Uterus (tissue), 4 donors: ENCODE data around the gene REPS1. TPM values are rescaled to one million over a fixed set of nuclear protein-coding genes. Genes with fewer than 3 reads are reported as not detected.

Experiments used
- DNase-seq, 2 donors: peaks; one replicate each; pipeline ENCODE4 v3.0.0-alpha.2; 2019 to 2020
- H3K27ac ChIP-seq, 2 donors: fragments of 200-600 bp; sonication (generic); 1 replicate in 1 of 2; 2 replicates in 1 of 2; pipeline ENCODE4 v1.5.1; 2016 to 2018
- H3K27me3 ChIP-seq, 2 donors: fragments of 200-600 bp; sonication (generic); one replicate each; pipeline ENCODE4 v1.5.1; 2018 to 2019; ENCODE audit warnings: control low read depth in 1 of 2
- H3K36me3 ChIP-seq, 2 donors: fragments of 200-600 bp; sonication (generic); one replicate each; pipeline ENCODE4 v1.5.1; 2019; ENCODE audit warnings: control low read depth in 1 of 2
- H3K4me1 ChIP-seq, 2 donors: fragments of 200-600 bp; sonication (generic); one replicate each; pipeline ENCODE4 v1.5.1; 2018 to 2019; ENCODE audit warnings: control low read depth in 1 of 2
- H3K4me3 ChIP-seq, 2 donors: fragments of 200-600 bp; sonication (generic); 1 replicate in 1 of 2; 2 replicates in 1 of 2; pipeline ENCODE4 v1.5.1; 2018 to 2019; ENCODE audit warnings: mild to moderate bottlenecking in 1 of 2
- H3K9me3 ChIP-seq, 2 donors: fragments of 200-600 bp; sonication (generic); one replicate each; pipeline ENCODE4 v1.5.1; 2019; ENCODE audit warnings: control low read depth in 1 of 2
- POLR2A ChIP-seq, 2 donors: fragments of 450-650 bp; IDR thresholded peaks; one replicate each; pipeline ENCODE4 v1.6.1; 2016; ENCODE audit warnings: antibody characterized with exemption in 2 of 2, mild to moderate bottlenecking in 1 of 2, moderate library complexity in 1 of 2
- intact Hi-C: fragments of 100-400 bp; cut with DNase I; formaldehyde crosslinking; loops from one replicate; pipeline ENCODE4 v1.15.1; 2023; ENCODE audit warnings: low total_unique reads
- total RNA-seq, 4 donors: library from RNA; depleted of rRNA in 3 of 4; stranded (reverse); fragments of >200 nt in 3 of 4; gene quantifications; one replicate each; pipeline versions ENCODE4 v1.1.0 to v1.2.4, GENCODE V29; 2014 to 2023
- TF ChIP-seq, protein P1 (sequence below), 4 experiments: fragments of 200-600 bp in 2 of 4; fragments of 450-650 bp in 2 of 4; sonication (generic) in 2 of 4; IDR thresholded peaks; one replicate each; pipeline ENCODE4 v1.5.1; 2016 to 2019; ENCODE audit warnings: antibody characterized with exemption in 4 of 4, mild to moderate bottlenecking in 2 of 4, moderate library complexity in 1 of 4
- donor health status: DM: yes; HTN: yes; CAD: no.

The REPS1 gene
- total RNA-seq, 4 donors from 2014 or later, result 36.5 to 266 (median 70.7) TPM

DNA sequence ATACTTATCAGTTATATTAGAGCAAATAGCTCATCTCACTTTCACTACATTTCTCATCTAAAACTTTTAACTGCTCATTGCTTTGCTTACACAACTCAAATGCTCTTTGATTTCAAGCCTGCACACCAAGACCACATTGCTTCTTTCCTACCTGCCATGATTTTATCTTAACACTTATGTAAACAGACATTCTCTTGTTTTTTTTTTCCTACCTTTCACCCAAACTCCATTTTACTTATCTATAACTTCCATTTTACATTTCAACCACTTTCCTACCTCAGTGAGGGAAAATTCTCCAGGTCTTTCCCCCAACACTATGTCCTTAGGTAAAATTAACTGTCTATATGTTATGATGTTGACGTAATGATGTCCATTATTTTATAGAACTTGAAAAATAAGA lies 24.0 kb downstream of the REPS1 start:
- intact Hi-C loops, result no loop called here
- Histone ChIP-seq H3K9me3 (no peaks in the 10 kb centered on the region), H3K4me3 (no peak overlapping the region), H3K36me3 (no peaks in the 10 kb centered on the region), H3K27ac (no peak overlapping the region), H3K4me1 (no peaks in the 10 kb centered on the region), H3K27me3 (no peaks in the 10 kb centered on the region)
- no peak for TF ChIP-seq POLR2A (IDR thresholded peaks at IDR 0.05)
- TF ChIP-seq, protein P1, sequence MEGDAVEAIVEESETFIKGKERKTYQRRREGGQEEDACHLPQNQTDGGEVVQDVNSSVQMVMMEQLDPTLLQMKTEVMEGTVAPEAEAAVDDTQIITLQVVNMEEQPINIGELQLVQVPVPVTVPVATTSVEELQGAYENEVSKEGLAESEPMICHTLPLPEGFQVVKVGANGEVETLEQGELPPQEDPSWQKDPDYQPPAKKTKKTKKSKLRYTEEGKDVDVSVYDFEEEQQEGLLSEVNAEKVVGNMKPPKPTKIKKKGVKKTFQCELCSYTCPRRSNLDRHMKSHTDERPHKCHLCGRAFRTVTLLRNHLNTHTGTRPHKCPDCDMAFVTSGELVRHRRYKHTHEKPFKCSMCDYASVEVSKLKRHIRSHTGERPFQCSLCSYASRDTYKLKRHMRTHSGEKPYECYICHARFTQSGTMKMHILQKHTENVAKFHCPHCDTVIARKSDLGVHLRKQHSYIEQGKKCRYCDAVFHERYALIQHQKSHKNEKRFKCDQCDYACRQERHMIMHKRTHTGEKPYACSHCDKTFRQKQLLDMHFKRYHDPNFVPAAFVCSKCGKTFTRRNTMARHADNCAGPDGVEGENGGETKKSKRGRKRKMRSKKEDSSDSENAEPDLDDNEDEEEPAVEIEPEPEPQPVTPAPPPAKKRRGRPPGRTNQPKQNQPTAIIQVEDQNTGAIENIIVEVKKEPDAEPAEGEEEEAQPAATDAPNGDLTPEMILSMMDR (IDR thresholded peaks at IDR 0.05), result no peak
- no peak for DNase-seq

DNA sequence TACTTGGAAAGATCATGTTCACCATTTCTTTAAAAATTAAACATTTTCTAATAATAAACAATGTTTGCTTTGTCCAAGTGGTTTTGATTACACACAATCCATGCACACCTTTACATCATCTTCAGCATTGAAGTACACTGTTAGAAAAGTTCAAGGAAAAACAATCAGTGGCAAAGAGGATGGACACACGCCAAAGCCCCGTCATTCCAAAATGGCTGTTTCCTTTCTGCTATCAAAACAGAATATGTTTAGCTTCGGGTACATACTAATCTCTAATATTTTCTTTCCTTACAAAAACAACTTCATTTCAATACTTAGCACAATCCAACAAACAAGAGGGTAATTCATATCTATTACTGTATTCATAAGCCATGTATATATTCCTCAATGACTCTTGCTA lies 24.5 kb downstream of the REPS1 start:
- Histone ChIP-seq H3K27ac (no peak overlapping the region), H3K9me3 (no peaks in the 10 kb centered on the region), H3K27me3 (no peaks in the 10 kb centered on the region), H3K4me3 (no peak overlapping the region), H3K4me1 (no peaks in the 10 kb centered on the region), H3K36me3 (no peaks in the 10 kb centered on the region)
- TF ChIP-seq, protein P1 (IDR thresholded peaks at IDR 0.05), result no peak
- TF ChIP-seq POLR2A (IDR thresholded peaks at IDR 0.05), result no peak
- intact Hi-C loops, result no loop called here
- no peak for DNase-seq

DNA sequence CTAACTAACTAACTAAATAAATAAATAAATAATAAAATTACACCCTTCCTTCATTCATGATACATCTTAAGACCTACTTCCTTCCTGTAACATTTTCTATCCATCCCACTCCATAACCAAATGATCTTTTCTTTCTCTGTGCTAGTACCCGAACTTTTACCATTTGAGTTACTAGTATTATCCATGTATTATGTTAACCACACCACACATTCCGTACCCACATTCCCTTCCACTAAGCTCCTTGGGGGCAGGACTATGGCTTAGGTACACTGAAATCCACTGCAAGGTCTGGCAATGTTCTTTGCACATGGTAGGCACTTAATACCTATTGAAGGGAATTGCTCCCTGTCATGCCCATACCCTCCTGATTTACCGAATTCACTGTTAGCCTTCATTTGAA lies 24.9 kb downstream of the REPS1 start:
- no peaks in the 10 kb centered on the region for H3K4me1 ChIP-seq
- intact Hi-C loops, result no loop called here

DNA sequence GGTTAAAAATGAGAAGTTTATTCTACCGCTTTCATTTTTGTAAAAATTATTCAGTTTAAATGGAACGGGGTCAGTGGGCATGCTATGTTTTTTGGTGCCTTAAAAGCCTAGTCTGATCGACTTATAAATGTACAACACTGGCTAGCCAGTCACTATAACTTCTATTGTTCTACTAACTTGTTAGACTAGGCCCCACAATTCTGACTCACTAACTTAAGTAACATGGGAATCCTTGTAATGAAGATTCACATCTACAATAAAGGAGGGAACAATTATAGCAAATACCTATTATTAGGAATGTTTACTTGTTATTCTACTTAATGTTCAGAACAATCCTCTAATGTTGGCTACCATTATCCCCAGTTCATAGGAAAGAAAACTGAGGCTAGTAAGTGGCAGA lies 28.5 kb downstream of the REPS1 start:
- intact Hi-C loops, result no loop called here
- TF ChIP-seq POLR2A (IDR thresholded peaks at IDR 0.05), result no peak
- TF ChIP-seq, protein P1 (IDR thresholded peaks at IDR 0.05), result no peak
- Histone ChIP-seq H3K4me3 (no peak overlapping the region), H3K27me3 (no peaks in the 10 kb centered on the region), H3K27ac (no peak overlapping the region), H3K4me1 (no peaks in the 10 kb centered on the region), H3K9me3 (no peaks in the 10 kb centered on the region), H3K36me3 (no peaks in the 10 kb centered on the region)
- no peak for DNase-seq

More for the DNA sequence above, 24.9 kb downstream of the REPS1 start:
- Histone ChIP-seq H3K36me3 (no peaks in the 10 kb centered on the region), H3K27me3 (no peaks in the 10 kb centered on the region), H3K27ac (no peak overlapping the region), H3K4me3 (no peak overlapping the region), H3K9me3 (no peaks in the 10 kb centered on the region)
- DNase-seq, result no peak
- no peak for TF ChIP-seq POLR2A (IDR thresholded peaks at IDR 0.05)
- TF ChIP-seq, protein P1 (IDR thresholded peaks at IDR 0.05), result no peak

DNA sequence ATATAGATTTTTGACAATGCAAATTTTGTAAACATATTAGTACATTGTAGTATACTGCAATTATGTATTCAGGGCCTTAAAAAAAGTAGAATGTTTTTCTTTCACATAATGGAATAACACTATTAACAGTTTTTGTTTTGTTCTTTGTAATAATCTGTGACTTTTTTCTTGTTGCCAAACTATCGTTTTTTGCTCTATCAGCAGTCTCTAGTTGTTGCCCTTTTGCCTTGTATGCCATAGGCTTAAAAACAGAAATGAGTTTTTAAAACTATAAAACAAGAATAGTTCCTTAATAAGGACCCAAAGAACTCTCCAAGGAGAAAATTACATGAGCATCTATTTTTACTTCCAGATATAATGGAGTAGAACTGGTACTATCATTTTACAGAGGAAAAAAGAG lies 29.5 kb downstream of the REPS1 start:
- Histone ChIP-seq H3K4me3 (no peak overlapping the region), H3K9me3 (no peaks in the 10 kb centered on the region), H3K27ac (no peak overlapping the region), H3K36me3 (no peaks in the 10 kb centered on the region), H3K27me3 (no peaks in the 10 kb centered on the region), H3K4me1 (no peaks in the 10 kb centered on the region)
- DNase-seq, result no peak
- TF ChIP-seq POLR2A (IDR thresholded peaks at IDR 0.05), result no peak
- TF ChIP-seq, protein P1 (IDR thresholded peaks at IDR 0.05), result no peak
- intact Hi-C loops, result no loop called here
